Endothelial cell (in vitro differentiated cells): ENCODE measurements around the gene KRTAP5-3. TPM values are rescaled to one million over a fixed set of nuclear protein-coding genes. Genes with fewer than 3 reads are reported as not detected.

ENCODE experiments used
- DNase-seq: peaks from one replicate; pipeline ENCODE4 v3.0.0; 2021; ENCODE audit warnings: low spot score
- H3K27ac Mint-ChIP-seq: one replicate; pipeline ENCODE4 v1.8.0; 2021; ENCODE audit warnings: mixed read lengths, inconsistent platforms; ENCODE audit not compliant: unreplicated experiment
- H3K27me3 Mint-ChIP-seq: one replicate; pipeline ENCODE4 v1.8.0; 2021; ENCODE audit warnings: mild to moderate bottlenecking, moderate library complexity, mixed read lengths, inconsistent platforms; ENCODE audit not compliant: unreplicated experiment
- H3K36me3 Mint-ChIP-seq: one replicate; pipeline ENCODE4 v1.8.0; 2021; ENCODE audit warnings: mild to moderate bottlenecking, low read depth, mixed read lengths, inconsistent platforms; ENCODE audit not compliant: unreplicated experiment
- H3K4me1 Mint-ChIP-seq: one replicate; pipeline ENCODE4 v1.8.0; 2021; ENCODE audit warnings: mild to moderate bottlenecking, mixed read lengths, inconsistent platforms; ENCODE audit not compliant: unreplicated experiment
- H3K4me3 Mint-ChIP-seq: one replicate; pipeline ENCODE4 v1.8.0; 2021; ENCODE audit warnings: mild to moderate bottlenecking, mixed read lengths, inconsistent platforms; ENCODE audit not compliant: unreplicated experiment
- H3K9me3 Mint-ChIP-seq: one replicate; pipeline ENCODE4 v1.8.0; 2021; ENCODE audit warnings: mixed read lengths, inconsistent platforms; ENCODE audit not compliant: unreplicated experiment
- total RNA-seq: library from RNA; stranded (reverse); fragmentation: NEBNext Ultra II Directional; extraction: Animal tissue kit (Norgen Biotek cat#: 25700); gene quantifications from one replicate; pipeline ENCODE4 v1.2.1, GENCODE V29; 2021; ENCODE audit not compliant: unreplicated experiment
- TF ChIP-seq, protein P1 (sequence below): fragments of 200-600 bp; sonication (generic); IDR thresholded peaks from one replicate; pipeline ENCODE4 v1.5.0; 2021; ENCODE audit warnings: antibody characterized with exemption; ENCODE audit not compliant: unreplicated experiment

The KRTAP5-3 gene
- total RNA-seq, 1 donor from 2014 or later = not detected

DNA sequence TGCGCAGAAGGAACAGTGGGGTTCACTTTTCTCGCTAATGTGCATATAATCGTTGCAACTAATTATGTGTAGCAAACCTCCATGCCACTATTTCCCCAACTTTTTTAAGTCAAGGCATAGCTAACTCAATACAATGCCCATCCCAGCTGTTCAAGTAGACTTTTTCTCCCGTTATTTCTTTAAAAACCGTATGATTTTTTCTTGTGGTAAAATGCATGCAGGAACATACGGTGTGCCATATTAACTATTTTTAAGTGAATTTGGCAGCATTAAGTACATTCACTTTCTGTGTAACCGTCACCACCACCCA is 33.4 kb downstream of the KRTAP5-3 start:
- H3K4me1 Mint-ChIP-seq = peaks cover 5% of the 10 kb centered on the region
- H3K36me3 Mint-ChIP-seq = no peaks in the 10 kb centered on the region
- peaks cover 9% of the 10 kb centered on the region for H3K27me3 Mint-ChIP-seq
- no peak for DNase-seq
- H3K4me3 Mint-ChIP-seq = no peak overlapping the region
- TF ChIP-seq, protein P1, sequence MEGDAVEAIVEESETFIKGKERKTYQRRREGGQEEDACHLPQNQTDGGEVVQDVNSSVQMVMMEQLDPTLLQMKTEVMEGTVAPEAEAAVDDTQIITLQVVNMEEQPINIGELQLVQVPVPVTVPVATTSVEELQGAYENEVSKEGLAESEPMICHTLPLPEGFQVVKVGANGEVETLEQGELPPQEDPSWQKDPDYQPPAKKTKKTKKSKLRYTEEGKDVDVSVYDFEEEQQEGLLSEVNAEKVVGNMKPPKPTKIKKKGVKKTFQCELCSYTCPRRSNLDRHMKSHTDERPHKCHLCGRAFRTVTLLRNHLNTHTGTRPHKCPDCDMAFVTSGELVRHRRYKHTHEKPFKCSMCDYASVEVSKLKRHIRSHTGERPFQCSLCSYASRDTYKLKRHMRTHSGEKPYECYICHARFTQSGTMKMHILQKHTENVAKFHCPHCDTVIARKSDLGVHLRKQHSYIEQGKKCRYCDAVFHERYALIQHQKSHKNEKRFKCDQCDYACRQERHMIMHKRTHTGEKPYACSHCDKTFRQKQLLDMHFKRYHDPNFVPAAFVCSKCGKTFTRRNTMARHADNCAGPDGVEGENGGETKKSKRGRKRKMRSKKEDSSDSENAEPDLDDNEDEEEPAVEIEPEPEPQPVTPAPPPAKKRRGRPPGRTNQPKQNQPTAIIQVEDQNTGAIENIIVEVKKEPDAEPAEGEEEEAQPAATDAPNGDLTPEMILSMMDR = no peak
- H3K9me3 Mint-ChIP-seq = peaks cover 4% of the 10 kb centered on the region
- H3K27ac Mint-ChIP-seq = peak overlapping the region; percentile 52

DNA sequence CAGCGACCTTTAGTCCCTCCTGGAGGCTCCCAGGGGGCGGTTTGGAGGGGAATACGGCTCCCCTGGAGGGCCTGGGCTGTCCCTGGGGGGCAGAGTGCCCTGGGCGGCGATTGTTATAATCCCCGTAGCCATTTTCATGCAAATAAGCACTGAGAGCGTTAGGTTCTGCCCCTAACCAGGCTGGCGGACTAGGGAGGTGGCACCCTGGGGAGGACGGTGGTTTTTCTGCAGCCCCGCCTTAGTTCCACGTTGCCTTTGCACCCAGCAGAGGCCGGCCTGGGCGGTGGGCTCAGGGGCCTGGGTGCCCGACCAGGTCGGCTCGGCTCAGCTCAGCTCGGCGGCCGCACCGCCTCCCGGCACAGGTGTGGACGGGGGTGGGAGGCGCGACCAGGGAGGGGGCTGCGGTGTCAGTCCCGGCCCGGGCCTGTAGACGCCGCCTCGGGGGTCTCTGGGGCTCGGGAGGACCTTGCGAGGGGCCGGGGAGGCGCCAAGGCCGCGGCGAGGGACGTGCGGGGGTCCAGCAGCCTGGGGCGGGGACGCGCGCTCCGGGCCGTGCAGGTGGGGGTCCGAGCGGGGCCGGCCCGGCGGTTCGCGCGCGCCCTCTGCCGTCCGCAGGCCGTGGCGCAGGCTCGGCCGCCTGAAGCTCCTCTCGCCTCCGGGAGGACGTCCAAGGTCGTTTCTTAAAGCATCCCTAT is 33.9 kb downstream of the KRTAP5-3 start:
- Mint-ChIP-seq H3K4me3 (no peak overlapping the region), H3K27me3 (peaks cover 12% of the 10 kb centered on the region), H3K9me3 (peaks cover 4% of the 10 kb centered on the region), H3K4me1 (peaks cover 5% of the 10 kb centered on the region), H3K36me3 (no peaks in the 10 kb centered on the region), H3K27ac (no peak overlapping the region)
- TF ChIP-seq, protein P1 = peak; percentile 78
- peak; percentile 58 for DNase-seq

DNA sequence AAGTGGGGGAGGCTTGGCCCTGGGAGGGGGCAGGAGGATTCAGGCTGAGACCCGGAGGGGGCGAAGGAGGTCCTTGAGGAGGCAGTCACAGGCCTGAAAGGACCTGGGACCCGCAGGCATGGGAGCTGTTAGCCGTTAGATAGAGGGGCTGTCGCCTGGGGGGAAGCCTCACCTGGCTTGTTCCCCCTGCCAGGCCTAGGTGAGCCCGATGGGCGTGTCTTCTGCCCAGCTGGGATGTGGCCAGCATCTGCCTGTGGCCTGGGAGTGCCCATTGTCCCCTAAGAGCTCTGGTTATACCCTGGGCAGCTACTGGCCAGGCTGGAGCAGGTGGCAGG is 34.4 kb downstream of the KRTAP5-3 start:
- H3K27me3 Mint-ChIP-seq = peaks cover 11% of the 10 kb centered on the region

DNA sequence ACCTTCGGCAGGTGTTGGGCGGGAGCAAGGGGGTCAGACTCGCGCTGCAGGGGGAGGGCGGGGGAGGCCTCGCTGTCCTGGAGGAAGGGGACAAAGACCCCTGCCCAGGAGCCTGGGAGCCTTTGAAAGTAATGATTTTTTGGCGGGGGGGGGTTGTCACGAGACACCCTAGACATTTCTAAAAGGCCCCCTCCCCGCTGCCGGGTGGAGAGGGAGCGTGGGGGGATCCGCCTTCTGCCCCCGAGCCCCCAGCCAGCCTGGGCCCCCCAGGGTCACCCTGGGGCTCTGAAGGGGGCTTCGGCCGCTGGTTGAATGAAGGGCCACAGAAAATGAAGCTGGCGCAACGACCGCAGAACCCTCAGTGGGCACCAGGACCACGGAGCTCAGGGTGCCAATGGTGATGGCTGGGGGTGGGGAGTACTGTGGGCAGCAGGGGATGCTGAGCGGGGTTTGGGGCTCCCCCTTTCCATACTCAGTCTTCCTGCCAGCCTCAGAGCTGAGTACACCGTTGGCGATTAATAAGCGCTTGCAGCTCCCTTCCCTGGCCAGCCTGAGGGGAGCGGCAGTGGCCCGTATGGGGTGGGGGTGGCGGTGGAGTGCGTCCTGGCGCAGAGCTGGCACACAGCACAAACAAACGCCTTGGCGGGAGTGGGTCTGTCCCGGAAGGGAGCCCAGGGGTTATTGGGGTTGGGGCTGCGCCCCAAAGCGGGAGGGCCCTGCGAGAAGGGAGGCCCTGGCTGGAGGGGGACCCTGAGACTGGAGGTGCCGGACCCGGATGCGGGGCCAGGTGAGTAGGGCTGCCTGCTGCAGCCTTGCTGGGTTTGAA is 35.0 kb downstream of the KRTAP5-3 start:
- Mint-ChIP-seq H3K9me3 (peaks cover 3% of the 10 kb centered on the region), H3K27ac (no peak overlapping the region), H3K4me3 (no peak overlapping the region), H3K27me3 (peaks cover 11% of the 10 kb centered on the region), H3K4me1 (peaks cover 5% of the 10 kb centered on the region), H3K36me3 (no peaks in the 10 kb centered on the region)
- TF ChIP-seq, protein P1 = no peak
- DNase-seq = peak; percentile 16

More for the DNA sequence above, 34.4 kb downstream of the KRTAP5-3 start:
- Mint-ChIP-seq H3K27ac (no peak overlapping the region), H3K36me3 (no peaks in the 10 kb centered on the region), H3K4me1 (peaks cover 5% of the 10 kb centered on the region), H3K9me3 (peaks cover 4% of the 10 kb centered on the region), H3K4me3 (no peak overlapping the region)
- TF ChIP-seq, protein P1 = no peak
- peak; percentile 13 for DNase-seq
